Astrocyte (in vitro differentiated cells and primary cell): ENCODE results near the gene EYA2.

Source experiments
- CTCF ChIP-seq: IDR thresholded peaks from 2 replicates; pipeline ENCODE4 v1.5.1; 2011; ENCODE audit warnings: low read depth, mild to moderate bottlenecking, inconsistent platforms, low read length, moderate library complexity; ENCODE audit not compliant: insufficient read depth
- EZH2 ChIP-seq: IDR thresholded peaks from 2 replicates; pipeline ENCODE4 v1.6.1; 2012; ENCODE audit warnings: mild to moderate bottlenecking, low read length, inconsistent platforms; ENCODE audit not compliant: insufficient read depth

GRCh38 chr20:46946796-46947195, 52.2 kb downstream of the EYA2 start:
- TF ChIP-seq CTCF (no peak), EZH2 (no peak)
